GM18870 (cell line): ENCODE results near the gene BAHD1.

ENCODE experiments used
- ATAC-seq: cut with Tn5 transposase; IDR thresholded peaks from one replicate; pipeline ENCODE4 v1.9.1; 2021; ENCODE audit warnings: moderate library complexity; ENCODE audit not compliant: unreplicated experiment

Gene BAHD1

DNA sequence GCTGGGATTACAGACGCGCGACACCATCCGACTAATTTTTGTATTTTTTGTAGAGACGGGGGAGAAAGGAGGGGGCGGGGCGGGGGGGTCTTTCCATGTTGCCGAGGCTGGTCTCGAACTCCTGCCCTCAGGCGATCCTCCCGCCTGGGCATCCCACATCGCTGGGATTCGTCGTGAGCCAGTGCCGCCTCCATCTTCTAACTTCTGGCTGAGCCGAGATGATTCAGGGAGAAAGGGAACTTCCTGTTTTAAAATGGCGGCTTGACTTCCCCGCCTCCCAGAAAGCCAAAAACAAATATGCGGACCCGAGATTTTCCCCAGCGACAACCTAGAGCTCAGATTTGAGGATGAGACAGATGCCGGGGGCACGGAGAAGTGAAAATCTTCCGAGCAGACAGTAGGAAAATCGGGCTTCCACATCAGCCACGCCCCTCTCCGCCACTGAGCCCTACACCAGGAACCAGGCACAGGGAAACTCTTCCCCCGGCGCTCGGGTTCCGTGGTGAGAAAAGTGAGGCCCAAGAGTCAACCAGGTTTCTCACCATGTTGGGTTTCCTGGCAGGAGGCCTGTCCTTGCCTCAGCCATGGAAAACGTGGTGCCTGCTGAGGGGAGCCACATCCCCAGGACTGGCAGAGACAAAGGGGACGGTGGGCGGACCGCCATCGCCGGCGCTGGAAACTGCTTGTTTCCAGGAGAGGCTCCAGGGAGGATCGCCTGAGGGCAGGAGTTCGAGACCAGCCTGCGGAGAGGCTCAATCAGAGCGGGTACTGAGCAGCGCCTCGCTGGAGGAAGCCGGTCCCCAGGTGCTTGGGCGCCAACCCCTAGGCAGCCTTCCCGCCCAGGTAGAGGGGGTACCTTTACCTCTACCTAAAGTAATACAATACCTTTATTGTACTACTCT, 48.8 kb downstream of the BAHD1 start:
- no peak for ATAC-seq

- no peak for ATAC-seq
Measured at GRCh38 chr15:40493089-40493840, 52.5 kb downstream of the BAHD1 start.

DNA sequence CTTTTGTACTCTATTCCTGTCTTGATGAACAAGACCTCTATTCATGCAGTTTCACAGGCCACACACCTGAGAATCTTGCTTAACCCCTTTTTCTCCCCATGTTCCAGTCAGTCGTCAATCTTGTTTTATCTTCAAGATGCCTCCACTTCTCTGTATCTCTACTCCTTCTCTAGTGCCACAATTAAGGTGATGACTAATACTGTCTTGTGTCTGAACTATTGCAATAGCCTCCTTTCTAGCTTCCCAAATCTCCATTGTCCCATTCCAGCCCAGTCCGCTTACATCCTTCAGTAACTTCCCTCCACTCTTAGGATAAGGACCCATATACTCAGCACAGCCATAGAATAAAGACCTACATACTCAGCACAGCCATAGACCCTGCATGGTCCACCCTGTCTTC, 54.8 kb downstream of the BAHD1 start:
- no peak for ATAC-seq

DNA sequence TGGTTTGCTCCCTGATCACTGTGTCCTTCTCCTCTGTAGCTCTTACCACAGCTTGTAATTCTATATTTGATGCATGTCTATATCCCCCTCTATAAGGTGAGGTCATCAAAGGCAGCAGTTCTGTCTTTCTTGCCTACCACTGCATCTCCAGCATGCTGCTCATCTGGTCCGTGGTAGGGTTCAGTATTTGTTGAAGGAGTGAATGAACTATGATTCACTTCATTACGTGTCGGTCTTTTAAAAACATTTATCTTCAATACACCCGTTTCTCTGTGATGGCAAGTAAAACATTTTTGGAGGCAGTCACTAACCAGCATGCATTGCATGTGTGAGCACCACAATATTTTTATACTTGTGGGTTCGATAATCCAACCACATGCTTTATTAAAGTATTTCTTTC, 57.7 kb downstream of the BAHD1 start:
- no peak for ATAC-seq

DNA sequence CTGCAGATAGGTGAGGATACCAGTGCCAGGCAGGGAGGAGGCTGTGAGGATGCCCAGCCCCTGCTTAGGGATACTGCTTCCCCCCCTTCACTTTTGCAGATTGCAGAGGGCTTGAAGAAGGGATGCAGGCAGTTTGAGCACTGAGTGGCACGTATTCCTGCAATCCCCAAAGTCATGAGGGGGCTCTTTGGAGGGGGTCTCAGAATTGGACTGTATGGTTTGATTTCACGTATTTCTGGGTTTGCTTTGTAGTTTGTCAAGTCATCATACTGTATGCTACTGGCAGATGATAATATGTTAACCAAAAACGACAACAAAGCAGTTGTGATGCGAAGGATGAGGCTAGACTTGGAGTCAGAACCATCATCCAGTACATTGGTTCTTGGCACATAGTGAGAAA, 58.1 kb downstream of the BAHD1 start:
- no peak for ATAC-seq

DNA sequence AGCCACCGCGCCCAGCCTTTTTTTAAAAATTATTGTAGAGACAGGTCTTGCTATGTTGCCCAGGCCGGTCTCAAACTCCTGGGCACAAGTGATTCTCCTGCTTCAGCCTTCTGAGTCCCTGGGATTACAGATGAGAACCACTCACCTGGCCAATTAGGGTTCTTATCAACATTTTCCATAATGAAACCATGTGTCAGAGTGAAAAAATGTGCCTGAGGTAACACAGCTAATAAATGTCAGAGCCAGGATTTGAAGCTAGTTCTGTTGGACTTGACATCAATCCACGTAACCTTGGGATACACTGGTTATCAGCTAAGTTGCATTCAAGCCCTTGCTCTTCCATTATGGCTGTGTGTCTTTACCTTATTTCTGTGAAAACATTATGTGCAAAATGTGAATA, 59.2 kb downstream of the BAHD1 start:
- ATAC-seq: no peak

DNA sequence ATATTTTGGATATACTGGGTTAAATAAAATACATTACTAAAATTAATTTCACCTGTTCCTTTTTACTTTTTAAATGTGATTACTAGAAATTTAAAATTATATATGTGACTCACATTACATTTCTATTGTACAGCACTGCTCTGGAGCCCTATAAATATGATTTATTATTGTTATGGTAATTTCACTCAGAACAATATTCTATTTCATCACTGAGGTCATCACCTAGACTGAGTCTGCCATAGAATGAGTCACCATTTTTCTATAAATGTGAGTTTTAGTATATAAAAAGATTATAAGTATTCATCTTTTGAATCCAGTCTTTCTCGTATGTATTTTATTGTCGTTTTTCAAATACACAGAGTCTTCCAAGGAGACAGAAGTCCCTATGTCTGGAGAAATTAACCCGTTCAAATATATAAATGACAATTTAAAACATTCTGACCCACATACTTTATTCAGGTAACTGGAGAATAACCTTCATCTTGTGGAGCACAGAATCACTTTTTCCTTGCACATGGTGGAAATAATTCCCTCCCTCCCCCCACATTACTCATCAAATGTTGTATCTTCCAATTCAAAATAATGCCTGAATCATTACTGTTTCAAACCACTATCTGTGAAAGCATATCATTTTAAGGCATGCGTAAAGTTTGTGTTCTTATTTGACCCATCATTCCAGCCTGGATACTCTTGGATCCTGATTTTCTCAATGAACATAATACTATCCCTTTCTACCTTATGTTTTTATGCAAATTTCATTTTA, 60.0 kb downstream of the BAHD1 start:
- no peak for ATAC-seq

- no peak for ATAC-seq
Measured at GRCh38 chr15:40501487-40501886, 60.7 kb downstream of the BAHD1 start.

DNA sequence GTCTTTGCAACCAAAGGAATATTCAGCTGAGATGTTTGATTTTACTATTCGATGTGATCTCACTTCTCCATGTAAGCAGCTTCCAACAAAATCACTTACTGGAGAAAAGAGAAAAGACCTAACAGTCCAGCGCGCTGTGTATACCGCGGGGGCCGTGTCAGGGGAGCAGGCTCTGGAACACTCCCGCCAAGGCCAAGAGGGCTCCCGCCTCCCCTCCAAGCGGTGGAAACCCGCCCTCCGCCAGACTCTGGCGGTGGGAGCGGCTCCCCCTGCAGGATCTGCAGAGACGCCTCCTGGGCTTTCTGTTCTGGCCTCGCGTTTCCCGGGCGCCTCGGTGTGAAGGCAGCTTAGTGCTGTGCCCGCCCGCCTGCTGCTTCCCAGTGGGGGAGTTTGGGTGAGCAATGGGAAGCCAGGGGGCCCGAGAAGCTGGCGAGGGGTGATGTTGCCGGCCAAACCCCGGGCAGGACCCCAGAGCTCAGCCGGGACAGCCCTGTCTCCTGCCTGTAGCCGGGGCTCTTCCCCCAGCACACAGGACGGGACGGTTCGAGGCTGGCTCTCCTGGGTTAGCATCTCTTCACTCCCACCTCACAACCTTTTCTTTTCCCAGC, 66.3 kb downstream of the BAHD1 start:
- ATAC-seq: no peak

DNA sequence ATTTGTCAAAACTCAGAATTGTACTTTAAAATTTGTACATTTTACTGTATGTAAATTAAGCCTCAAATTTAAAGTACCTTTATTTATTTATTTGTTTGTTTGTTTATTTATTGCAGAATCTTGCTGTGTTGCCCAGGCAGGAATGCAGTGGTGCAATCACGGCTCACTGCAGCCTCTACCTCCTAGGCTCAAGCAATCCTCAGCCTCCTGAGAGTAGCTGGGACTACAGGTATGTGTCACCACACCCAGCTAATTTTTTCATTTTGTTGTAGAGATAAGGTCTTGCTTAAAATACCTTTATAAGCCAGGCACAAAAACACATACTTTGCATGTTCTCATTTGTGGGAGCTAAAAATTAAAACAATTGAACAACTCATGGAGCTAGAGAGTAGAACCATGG, 67.5 kb downstream of the BAHD1 start:
- no peak for ATAC-seq

DNA sequence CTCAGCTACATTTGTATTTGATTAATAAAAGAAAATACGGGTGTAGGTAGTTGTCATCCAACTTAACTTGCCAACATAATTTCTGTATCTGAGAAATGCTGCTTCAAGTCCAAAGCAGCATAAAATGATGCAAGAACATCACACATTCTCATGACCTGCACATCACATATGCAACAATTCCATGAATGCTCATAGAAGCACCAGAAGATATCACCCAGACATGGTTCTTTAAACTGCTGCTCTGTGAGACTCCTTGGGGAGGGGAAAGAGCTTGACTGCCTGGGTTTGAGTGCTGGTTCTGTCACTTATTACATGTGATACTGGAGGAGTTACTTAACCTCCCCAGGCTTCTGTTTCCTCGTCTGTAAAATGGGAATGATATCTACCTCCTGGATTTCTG, 69.4 kb downstream of the BAHD1 start:
- ATAC-seq: no peak

DNA sequence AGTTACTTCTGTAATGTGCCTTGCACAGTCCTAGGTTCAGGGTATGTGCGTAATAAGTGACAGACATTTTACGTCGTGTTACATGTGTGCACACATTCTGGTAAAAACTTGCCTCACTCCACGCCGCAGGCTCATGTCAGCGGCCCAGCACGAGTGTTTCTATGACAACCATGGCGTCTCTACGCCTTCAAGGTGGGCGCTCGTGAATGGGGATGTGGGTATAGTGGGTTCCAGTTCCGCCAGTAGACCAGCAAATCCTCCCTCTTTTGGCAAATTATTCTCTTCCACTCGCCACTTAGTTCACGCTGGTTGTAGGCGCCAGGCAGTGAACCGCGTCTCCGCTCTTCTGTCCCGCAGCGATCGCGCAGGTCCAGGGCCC, 70.3 kb downstream of the BAHD1 start:
- no peak for ATAC-seq

GRCh38 chr15:40511472-40512133, 70.8 kb downstream of the BAHD1 start:
- ATAC-seq: no peak

DNA sequence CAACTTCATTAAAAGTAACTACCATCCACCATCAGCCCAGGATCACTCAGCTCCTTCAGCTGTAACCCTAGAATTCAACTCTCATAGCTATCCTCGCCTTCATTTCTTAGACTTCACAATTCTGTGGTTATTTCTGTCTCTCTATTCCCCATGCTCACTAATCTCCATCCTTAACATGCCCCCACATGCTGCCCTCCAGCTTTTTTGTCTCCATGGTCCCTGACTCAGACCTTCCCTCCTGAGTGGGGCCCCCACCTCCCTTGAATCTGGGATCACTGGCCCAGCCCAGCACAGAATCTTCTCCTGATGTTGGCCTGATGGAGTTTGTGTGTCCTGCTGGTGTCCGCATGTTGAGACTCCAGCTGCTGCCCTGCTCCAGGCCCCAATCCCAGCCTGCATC, 71.7 kb downstream of the BAHD1 start:
- no peak for ATAC-seq

DNA sequence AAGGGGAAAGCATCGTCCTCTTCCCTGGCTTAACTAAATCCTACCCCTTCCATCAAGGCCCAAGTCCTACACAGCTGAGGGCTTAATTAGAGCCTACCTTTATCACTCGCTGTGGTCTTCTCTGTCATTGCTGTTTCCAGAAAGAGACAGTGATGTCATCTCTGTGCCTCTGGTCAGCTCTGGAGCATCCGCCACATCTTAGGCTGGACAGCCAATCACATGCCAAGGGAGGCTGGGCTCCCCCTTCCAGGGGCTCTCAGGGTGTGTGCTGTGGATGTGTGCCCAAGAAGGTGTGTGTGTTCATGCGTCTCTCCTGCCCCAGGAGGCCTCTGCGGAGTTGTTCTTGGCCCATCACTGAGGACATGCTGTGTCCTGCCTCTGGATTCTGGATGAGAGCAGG, 72.9 kb downstream of the BAHD1 start:
- no peak for ATAC-seq

GRCh38 chr15:40516322-40516721, 75.6 kb downstream of the BAHD1 start:
- ATAC-seq: no peak
